PC-3 (cell line): Measurements from ENCODE around the gene TRUB2.

Experiments
- CTCF ChIP-seq: fragments of 300-600 bp; sonication (generic); conservative IDR thresholded peaks from 2 replicates; pipeline ENCODE4 v1.5.1; 2017; ENCODE audit warnings: antibody characterized with exemption, low read depth, mild to moderate bottlenecking, low read length
- EZH2 ChIP-seq: fragments of 300-600 bp; sonication (generic); IDR thresholded peaks from one replicate; pipeline ENCODE4 v1.6.1; 2017; ENCODE audit warnings: antibody characterized with exemption, mild to moderate bottlenecking, low read length; ENCODE audit not compliant: unreplicated experiment
- EZH2phosphoT487 ChIP-seq: fragments of 300-600 bp; sonication (generic); IDR thresholded peaks from 2 replicates; pipeline ENCODE4 v1.6.1; 2018; ENCODE audit warnings: mild to moderate bottlenecking, antibody characterized with exemption, low read length, borderline replicate concordance

GRCh38 chr9:128309551-128309950, 12.7 kb downstream of the TRUB2 start:
- TF ChIP-seq EZH2 (no peak), CTCF (no peak), EZH2phosphoT487 (no peak)
